ENCODE measurements around the gene GAREM2. TPM values are rescaled to one million over a fixed set of nuclear protein-coding genes. Genes with fewer than 3 reads are reported as not detected.

GAREM2 gene
- polyA plus RNA-seq, 1 donor (not counting 4 experiments of a cell fraction or from before 2014, with no cell fraction given) = 0.03 TPM

GRCh38 chr2:26229595-26229994 is 56.7 kb downstream of the GAREM2 start:
- Histone ChIP-seq H3K4me3 (ENCODE audit: control insufficient read depth in 2 of 3, extremely low read depth in 1 of 3, insufficient read depth in 2 of 3, low read depth in 1 of 3, low read length in 3 of 3) (no peak overlapping the region), H3K27me3 (ENCODE audit: control insufficient read depth, extremely low read depth, insufficient read depth, low read length) (no peaks in the 10 kb centered on the region), H4K20me1 (ENCODE audit: control insufficient read depth, extremely low read depth, insufficient read depth, low read length) (no peaks in the 10 kb centered on the region), H3K9ac (ENCODE audit: control insufficient read depth, extremely low read depth, insufficient read depth, low read length) (no peak overlapping the region), H3K79me2 (ENCODE audit: control insufficient read depth, insufficient read depth, low read length) (no peaks in the 10 kb centered on the region), H3K4me2 (ENCODE audit: control insufficient read depth, extremely low read depth, insufficient read depth, low read depth, low read length) (no peak overlapping the region), H3K27ac (ENCODE audit: control insufficient read depth, insufficient read depth, low read length) (no peak overlapping the region), H3K4me1 (ENCODE audit: control insufficient read depth, extremely low read depth, insufficient read depth, low read length) (no peaks in the 10 kb centered on the region), H3K9me1 (ENCODE audit: control insufficient read depth, extremely low read depth, insufficient read depth, low read length) (no peaks in the 10 kb centered on the region), H3K36me3 (ENCODE audit: control insufficient read depth in 2 of 2, extremely low read depth in 1 of 2, insufficient read depth in 2 of 2, low read length in 2 of 2) (peaks cover 22 to 24% of the 10 kb centered on the region in 2 experiments), H2AFZ (ENCODE audit: control insufficient read depth, low read length) (no peak overlapping the region), H3K9me3 (ENCODE audit: control insufficient read depth, low read depth, low read length) (no peaks in the 10 kb centered on the region)
- DNase-seq (ENCODE audit: low read depth, low spot score) = no peak
- TF ChIP-seq CTCF (optimal IDR thresholded peaks at IDR 0.05 in 1 of 3, IDR thresholded peaks at IDR 0.05 in 1 of 3, conservative IDR thresholded peaks at IDR 0.05 in 1 of 3; ENCODE audit: extremely low read depth in 1 of 3, insufficient read depth in 2 of 3, low read length in 3 of 3) = no peak
- TF ChIP-seq EZH2 (IDR thresholded peaks at IDR 0.05; ENCODE audit: low read length) = no peak
- no peak for FAIRE-seq
- dilution Hi-C loops (cut with MboI; ENCODE audit: extremely low pct_ligation_motif_present, low sequenced_read_pairs) = no loop called here

- TF ChIP-seq EZH2 (IDR thresholded peaks at IDR 0.05; ENCODE audit: low read length) (no peak), CTCF (optimal IDR thresholded peaks at IDR 0.05 in 1 of 3, IDR thresholded peaks at IDR 0.05 in 1 of 3, conservative IDR thresholded peaks at IDR 0.05 in 1 of 3; ENCODE audit: extremely low read depth in 1 of 3, insufficient read depth in 2 of 3, low read length in 3 of 3) (no peak)
- Histone ChIP-seq H4K20me1 (ENCODE audit: control insufficient read depth, extremely low read depth, insufficient read depth, low read length) (no peaks in the 10 kb centered on the region), H2AFZ (ENCODE audit: control insufficient read depth, low read length) (no peak overlapping the region), H3K79me2 (ENCODE audit: control insufficient read depth, insufficient read depth, low read length) (no peaks in the 10 kb centered on the region), H3K27me3 (ENCODE audit: control insufficient read depth, extremely low read depth, insufficient read depth, low read length) (no peaks in the 10 kb centered on the region), H3K9me3 (ENCODE audit: control insufficient read depth, low read depth, low read length) (no peaks in the 10 kb centered on the region), H3K9me1 (ENCODE audit: control insufficient read depth, extremely low read depth, insufficient read depth, low read length) (no peaks in the 10 kb centered on the region), H3K4me1 (ENCODE audit: control insufficient read depth, extremely low read depth, insufficient read depth, low read length) (no peaks in the 10 kb centered on the region), H3K36me3 (ENCODE audit: control insufficient read depth in 2 of 2, extremely low read depth in 1 of 2, insufficient read depth in 2 of 2, low read length in 2 of 2) (peaks cover 26 to 28% of the 10 kb centered on the region in 2 experiments), H3K9ac (ENCODE audit: control insufficient read depth, extremely low read depth, insufficient read depth, low read length) (no peak overlapping the region), H3K4me2 (ENCODE audit: control insufficient read depth, extremely low read depth, insufficient read depth, low read depth, low read length) (no peak overlapping the region), H3K4me3 (ENCODE audit: control insufficient read depth in 2 of 3, extremely low read depth in 1 of 3, insufficient read depth in 2 of 3, low read depth in 1 of 3, low read length in 3 of 3) (no peak overlapping the region), H3K27ac (ENCODE audit: control insufficient read depth, insufficient read depth, low read length) (no peak overlapping the region)
- FAIRE-seq (no peak), DNase-seq (ENCODE audit: low read depth, low spot score) (no peak)
- dilution Hi-C loops (cut with MboI; ENCODE audit: extremely low pct_ligation_motif_present, low sequenced_read_pairs) = no loop called here
Observed at GRCh38 chr2:26230806-26231205, 57.9 kb downstream of the GAREM2 start.
